HCT116 (cell line): ENCODE data around the gene ARHGAP12. TPM values are rescaled to one million over a fixed set of nuclear protein-coding genes. Genes with fewer than 3 reads are reported as not detected.

Experiments
- ATAC-seq: fragments of 200-7000 bp; cut with Tn5 transposase; 2 replicates; pipeline ENCODE4 v1.9.1; 2020; ENCODE audit warnings: mild to moderate bottlenecking, moderate library complexity
- BruUV-seq: library from RNA; stranded (reverse); fragments of 400-500 nt; replicated peaks from 2 replicates; lab custom pipeline; 2021; lab: Mats Ljungman, UMichigan
- CTCF ChIA-PET: fragments of 300-600 bp; sonication (Branson Sonifier 250); formaldehyde crosslinking; loops from one replicate; lab custom pipeline; 2021; ENCODE audit warnings: antibody characterized with exemption; lab: Charles Lee
- POLR2A ChIA-PET: fragments of 300-600, 350-600 bp; sonication (Branson Sonifier 250); formaldehyde crosslinking; loops from one replicate; lab custom pipeline; 2021; ENCODE audit warnings: antibody characterized with exemption; lab: Charles Lee
- RAD21 ChIA-PET, 2 experiments: fragments of 300-600 bp; sonication (Branson Sonifier 250); formaldehyde crosslinking; loops; one replicate each; lab custom pipeline; 2023; ENCODE audit warnings: low total read pairs in 2 of 2; ENCODE audit not compliant: uncharacterized antibody in 2 of 2, unreplicated experiment in 2 of 2, low non-redundant PET in 1 of 2; lab: Charles Lee
- DNase-seq: peaks from one replicate; pipeline ENCODE4 v3.0.0-alpha.2; 2010; ENCODE audit warnings: low read depth, low spot score
- H2AFZ ChIP-seq: fragments of 200-600 bp; shearing (Covaris generic), sonication (generic); 2 replicates; pipeline ENCODE4 v1.6.1; 2017; ENCODE audit warnings: low read depth, mixed run types, mixed read lengths, antibody characterized with exemption, low read length; ENCODE audit not compliant: poor library complexity, severe bottlenecking
- H3K27ac ChIP-seq: 2 replicates; pipeline ENCODE4 v1.5.1; 2012; ENCODE audit warnings: low read depth, low read length
- H3K27me3 ChIP-seq: fragments of 200-600 bp; sonication (generic); 2 replicates; pipeline ENCODE4 v1.6.1; 2016; ENCODE audit warnings: mixed run types, low read length, mixed read lengths; ENCODE audit not compliant: insufficient read depth
- H3K36me3 ChIP-seq, 2 experiments: fragments of 200-500 bp in 1 of 2; fragments of 200-600 bp in 1 of 2; sonication (Bioruptor generic) in 1 of 2; sonication (generic) in 1 of 2; 2 replicates each; pipeline versions ENCODE4 v1.5.1 to v1.6.1; 2014 to 2016; ENCODE audit warnings: low read length in 2 of 2, inconsistent platforms in 1 of 2, mixed read lengths in 1 of 2, mixed run types in 1 of 2; ENCODE audit not compliant: insufficient read depth in 2 of 2, control insufficient read depth in 1 of 2
- H3K4me1 ChIP-seq, 2 experiments: fragments of 200-600 bp in 1 of 2; sonication (generic) in 1 of 2; 2 replicates each; pipeline versions ENCODE4 v1.5.1 to v1.6.1; 2012 to 2017; ENCODE audit warnings: low read length in 2 of 2, inconsistent platforms in 1 of 2, mild to moderate bottlenecking in 1 of 2, mixed read lengths in 1 of 2, mixed run types in 1 of 2, moderate library complexity in 1 of 2; ENCODE audit not compliant: insufficient read depth in 2 of 2, control insufficient read depth in 1 of 2
- H3K4me2 ChIP-seq: fragments of 200-600 bp; sonication (generic); 2 replicates; pipeline ENCODE4 v1.6.1; 2017; ENCODE audit warnings: mixed run types, low read length, mixed read lengths
- H3K4me3 ChIP-seq, 2 experiments: fragments of 200-600 bp in 1 of 2; sonication (generic) in 1 of 2; replicated peaks in 1 of 2; 2 replicates each; pipeline ENCODE4 v1.5.1; 2011 to 2016; ENCODE audit warnings: low read length in 2 of 2, control low read depth in 1 of 2, low read depth in 1 of 2, mild to moderate bottlenecking in 1 of 2, mixed read lengths in 1 of 2, mixed run types in 1 of 2
- H3K79me2 ChIP-seq: fragments of 200-600 bp; sonication (generic); 2 replicates; pipeline ENCODE4 v1.6.1; 2017; ENCODE audit warnings: mild to moderate bottlenecking, mixed run types, low read length, moderate library complexity, mixed read lengths; ENCODE audit not compliant: insufficient read depth
- H3K9ac ChIP-seq: fragments of 200-600 bp; sonication (generic); 2 replicates; pipeline ENCODE4 v1.6.1; 2016; ENCODE audit warnings: low read length, mixed read lengths
- H3K9me2 ChIP-seq: fragments of 200-600 bp; sonication (generic), shearing (Covaris generic); 2 replicates; pipeline ENCODE4 v1.6.1; 2017; ENCODE audit warnings: mixed run types, mild to moderate bottlenecking, moderate library complexity; ENCODE audit not compliant: insufficient read depth
- H3K9me3 ChIP-seq, 2 experiments: fragments of 200-500 bp in 1 of 2; fragments of 200-600 bp in 1 of 2; sonication (Bioruptor generic) in 1 of 2; sonication (generic) in 1 of 2; 2 replicates each; pipeline ENCODE4 v1.6.1; 2014 to 2017; ENCODE audit warnings: low read length in 2 of 2, mixed read lengths in 2 of 2, inconsistent platforms in 1 of 2, low read depth in 1 of 2, mild to moderate bottlenecking in 1 of 2, mixed run types in 1 of 2, moderate library complexity in 1 of 2; ENCODE audit not compliant: control insufficient read depth in 1 of 2, insufficient read depth in 1 of 2
- H4K20me1 ChIP-seq: fragments of 200-600 bp; sonication (generic), shearing (Covaris generic); 2 replicates; pipeline ENCODE4 v1.6.1; 2017; ENCODE audit warnings: mixed run types, mild to moderate bottlenecking, moderate library complexity; ENCODE audit not compliant: insufficient read depth
- JUND ChIP-seq: IDR thresholded peaks from 2 replicates; pipeline ENCODE4 v1.6.1; 2012
- ZFX ChIP-seq: fragments of 450-650 bp; IDR thresholded peaks from 2 replicates; pipeline ENCODE4 v1.6.1; 2017
- intact Hi-C: fragments of 100-400 bp; cut with micrococcal nuclease; formaldehyde crosslinking; loops from 2 replicates; pipeline ENCODE4 v1.10.0; 2022
- total RNA-seq: library from RNA; stranded (reverse); gene quantifications from one replicate; pipeline ENCODE4 v1.2.1, GENCODE V29; 2021; ENCODE audit not compliant: unreplicated experiment
- TF ChIP-seq, protein P1 (sequence below): IDR thresholded peaks from 2 replicates; pipeline ENCODE4 v1.6.1; 2011; ENCODE audit warnings: mild to moderate bottlenecking, low read length, moderate library complexity; ENCODE audit not compliant: insufficient replicate concordance; ENCODE audit errors: extremely low read depth

Gene ARHGAP12
- total RNA-seq, 1 experiment from 2014 or later, result 80.3 TPM

DNA sequence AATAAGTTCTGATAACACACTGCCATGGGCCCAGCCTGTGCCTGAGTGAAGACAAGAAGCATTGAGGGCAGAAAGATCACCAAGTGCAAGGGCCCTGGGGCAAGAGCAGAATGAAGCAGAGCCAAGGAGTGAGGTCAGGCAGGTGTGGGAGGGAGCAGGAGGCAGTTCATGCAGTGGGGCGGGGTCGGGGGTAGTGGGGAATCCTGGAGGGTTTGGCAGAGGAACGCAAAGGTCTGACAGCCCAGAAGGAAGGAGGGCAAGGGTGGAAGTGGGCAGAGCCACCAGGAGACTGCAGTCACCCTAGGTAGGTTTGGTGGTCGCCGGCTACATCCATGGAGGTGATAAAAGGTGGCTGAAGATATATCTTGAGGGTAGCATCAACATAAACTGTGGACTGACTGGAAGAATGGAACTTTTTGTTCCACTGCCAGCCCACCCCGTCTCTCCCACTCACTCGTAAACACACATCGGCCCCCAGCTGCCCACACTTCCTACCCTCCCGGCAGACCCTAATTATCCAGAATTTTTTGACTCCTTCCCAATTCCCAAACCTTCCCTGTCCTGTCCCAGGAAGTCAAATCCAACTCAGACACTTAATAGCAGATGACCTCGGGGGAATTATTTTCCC, 172.4 kb downstream of the ARHGAP12 start:
- no TSS peak for BruUV-seq
- ChIA-PET POLR2A (no interaction called here), RAD21 (no interaction called here), CTCF (no interaction called here)
- H3K4me3 ChIP-seq, result no peak overlapping the region
- no peaks in the 10 kb centered on the region for H3K9me3 ChIP-seq
- no peaks in the 10 kb centered on the region for H3K36me3 ChIP-seq
- H3K9me2 ChIP-seq, result no peaks in the 10 kb centered on the region
- H2AFZ ChIP-seq, result no peak overlapping the region
- no peaks in the 10 kb centered on the region for H4K20me1 ChIP-seq
- no peaks in the 10 kb centered on the region for H3K79me2 ChIP-seq
- peaks cover 30 to 55% of the 10 kb centered on the region in 2 experiments for H3K4me1 ChIP-seq
- ATAC-seq, result no peak
- intact Hi-C loops, result no loop called here
- no peak overlapping the region for H3K9ac ChIP-seq
- DNase-seq, result no peak
- no peak overlapping the region for H3K4me2 ChIP-seq
- H3K27me3 ChIP-seq, result no peaks in the 10 kb centered on the region
- TF ChIP-seq ZFX (no peak), JUND (no peak)
- TF ChIP-seq, protein P1, sequence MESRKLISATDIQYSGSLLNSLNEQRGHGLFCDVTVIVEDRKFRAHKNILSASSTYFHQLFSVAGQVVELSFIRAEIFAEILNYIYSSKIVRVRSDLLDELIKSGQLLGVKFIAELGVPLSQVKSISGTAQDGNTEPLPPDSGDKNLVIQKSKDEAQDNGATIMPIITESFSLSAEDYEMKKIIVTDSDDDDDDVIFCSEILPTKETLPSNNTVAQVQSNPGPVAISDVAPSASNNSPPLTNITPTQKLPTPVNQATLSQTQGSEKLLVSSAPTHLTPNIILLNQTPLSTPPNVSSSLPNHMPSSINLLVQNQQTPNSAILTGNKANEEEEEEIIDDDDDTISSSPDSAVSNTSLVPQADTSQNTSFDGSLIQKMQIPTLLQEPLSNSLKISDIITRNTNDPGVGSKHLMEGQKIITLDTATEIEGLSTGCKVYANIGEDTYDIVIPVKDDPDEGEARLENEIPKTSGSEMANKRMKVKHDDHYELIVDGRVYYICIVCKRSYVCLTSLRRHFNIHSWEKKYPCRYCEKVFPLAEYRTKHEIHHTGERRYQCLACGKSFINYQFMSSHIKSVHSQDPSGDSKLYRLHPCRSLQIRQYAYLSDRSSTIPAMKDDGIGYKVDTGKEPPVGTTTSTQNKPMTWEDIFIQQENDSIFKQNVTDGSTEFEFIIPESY, result no peak
- no peak overlapping the region for H3K27ac ChIP-seq

Other genes with a start within 250 kb of the ARHGAP12 start
- gene KIF5B, start 127.6 kb upstream of the ARHGAP12 start, total RNA-seq, result 117 TPM